SK-N-SH (cell line): ENCODE results near the gene TMEM87A. TPM values are rescaled to one million over a fixed set of nuclear protein-coding genes. Genes with fewer than 3 reads are reported as not detected.

Source experiments
- CTCF ChIA-PET: fragments of 300-600, 350-600 bp; formaldehyde crosslinking; extraction: SDS; loops from one replicate; lab custom pipeline; 2021; lab: Yijun Ruan, JAX
- POLR2A ChIA-PET: fragments of 350-600 bp; sonication (Branson Sonifier 250); formaldehyde crosslinking; extraction: SDS; loops from one replicate; lab custom pipeline; 2020; ENCODE audit warnings: antibody characterized with exemption, inconsistent platforms; lab: Yijun Ruan, JAX
- DNase-seq: peaks from one replicate; pipeline ENCODE4 v3.0.0; 2012
- H2AFZ ChIP-seq: fragments of 200-600 bp; sonication (generic); 2 replicates; pipeline ENCODE4 v1.8.1; 2016; ENCODE audit warnings: antibody characterized with exemption, mild to moderate bottlenecking, low read depth
- H3F3A ChIP-seq: fragments of 200-600 bp; sonication (generic); replicated peaks from 2 replicates; pipeline ENCODE3; 2016; ENCODE audit warnings: antibody characterized with exemption, mild to moderate bottlenecking; ENCODE audit not compliant: insufficient read depth
- H3K27ac ChIP-seq, 2 experiments: fragments of 200-500 bp in 1 of 2; fragments of 200-600 bp in 1 of 2; sonication (Bioruptor generic) in 1 of 2; sonication (generic), shearing (Covaris generic) in 1 of 2; 2 replicates each; pipeline versions ENCODE4 v1.5.1 to v1.6.1; 2014 to 2016; ENCODE audit warnings: low read depth in 2 of 2, inconsistent platforms in 1 of 2, low read length in 1 of 2, mild to moderate bottlenecking in 1 of 2, mixed read lengths in 1 of 2
- H3K27me3 ChIP-seq: fragments of 200-600 bp; sonication (generic), shearing (Covaris generic); 2 replicates; pipeline ENCODE4 v1.6.1; 2016; ENCODE audit warnings: mixed run types; ENCODE audit not compliant: insufficient read depth
- H3K36me3 ChIP-seq, 2 experiments: fragments of 200-500 bp in 1 of 2; fragments of 200-600 bp in 1 of 2; sonication (Bioruptor generic) in 1 of 2; sonication (generic) in 1 of 2; replicated peaks in 1 of 2; 2 replicates each; pipeline versions ENCODE3 to v1.5.1; 2014 to 2016; ENCODE audit warnings: low read length in 1 of 2, mild to moderate bottlenecking in 1 of 2; ENCODE audit not compliant: insufficient read depth in 2 of 2, control insufficient read depth in 1 of 2
- H3K4me1 ChIP-seq, 2 experiments: fragments of 200-500 bp in 1 of 2; fragments of 200-600 bp in 1 of 2; sonication (Bioruptor generic) in 1 of 2; sonication (generic), shearing (Covaris generic) in 1 of 2; 2 replicates each; pipeline versions ENCODE4 v1.5.1 to v1.6.1; 2014 to 2016; ENCODE audit warnings: low read depth in 1 of 2, low read length in 1 of 2, mixed run types in 1 of 2; ENCODE audit not compliant: insufficient read depth in 2 of 2, control insufficient read depth in 1 of 2
- H3K4me2 ChIP-seq: fragments of 200-600 bp; sonication (generic), shearing (Covaris generic); 2 replicates; pipeline ENCODE4 v1.6.1; 2017; ENCODE audit warnings: mixed run types
- H3K4me3 ChIP-seq, 2 experiments: fragments of 200-500 bp in 1 of 2; fragments of 200-600 bp in 1 of 2; sonication (Bioruptor generic) in 1 of 2; sonication (generic), shearing (Covaris generic) in 1 of 2; 2 replicates each; pipeline versions ENCODE4 v1.5.1 to v1.8.1; 2014 to 2016; ENCODE audit warnings: low read depth in 2 of 2, inconsistent platforms in 1 of 2, low read length in 1 of 2, mild to moderate bottlenecking in 1 of 2, mixed read lengths in 1 of 2, moderate library complexity in 1 of 2
- H3K79me2 ChIP-seq: fragments of 200-600 bp; sonication (generic); 2 replicates; pipeline ENCODE4 v1.8.1; 2017; ENCODE audit warnings: mild to moderate bottlenecking; ENCODE audit not compliant: insufficient read depth
- H3K9ac ChIP-seq: fragments of 200-600 bp; sonication (generic); 2 replicates; pipeline ENCODE4 v1.6.1; 2017; ENCODE audit warnings: mixed run types
- H3K9me2 ChIP-seq: fragments of 200-600 bp; sonication (generic); 2 replicates; pipeline ENCODE4 v1.6.1; 2017; ENCODE audit warnings: mixed run types
- H3K9me3 ChIP-seq: fragments of 200-600 bp; sonication (generic); 2 replicates; pipeline ENCODE4 v1.6.1; 2017; ENCODE audit warnings: mixed run types, mild to moderate bottlenecking, moderate library complexity
- H4K20me1 ChIP-seq: fragments of 200-600 bp; sonication (generic); 2 replicates; pipeline ENCODE4 v1.6.1; 2017; ENCODE audit warnings: mild to moderate bottlenecking, mixed run types; ENCODE audit not compliant: insufficient read depth
- CTCF ChIP-seq: fragments of 200-600 bp; sonication (generic); IDR thresholded peaks from 2 replicates; pipeline ENCODE4 v1.6.1; 2017; ENCODE audit warnings: antibody characterized with exemption, mild to moderate bottlenecking, moderate library complexity
- ELF1 ChIP-seq: IDR thresholded peaks from 2 replicates; pipeline ENCODE4 v1.4.0; 2012
- EZH2phosphoT487 ChIP-seq: fragments of 200-600 bp; sonication (generic); IDR thresholded peaks from 2 replicates; pipeline ENCODE4 v1.6.1; 2017; ENCODE audit warnings: low read depth, mixed run types, mild to moderate bottlenecking, antibody characterized with exemption, moderate library complexity, borderline replicate concordance
- FOSL2 ChIP-seq: IDR thresholded peaks from 2 replicates; pipeline ENCODE4 v1.4.0; 2012; ENCODE audit warnings: low read depth, mild to moderate bottlenecking, moderate library complexity, borderline replicate concordance
- FOXJ3 ChIP-seq: sonication (generic); formaldehyde crosslinking; IDR thresholded peaks from 2 replicates; pipeline ENCODE4 v1.5.1; 2020; ENCODE audit warnings: mild to moderate bottlenecking, missing genetic modification reagents
- GABPA ChIP-seq: IDR thresholded peaks from 2 replicates; pipeline ENCODE4 v1.4.0; 2012; ENCODE audit warnings: low read depth, mild to moderate bottlenecking
- GATA2 ChIP-seq: sonication (generic); formaldehyde crosslinking; IDR thresholded peaks from 2 replicates; pipeline ENCODE4 v1.5.0; 2020; ENCODE audit warnings: mild to moderate bottlenecking, missing genetic modification reagents
- MEF2A ChIP-seq: IDR thresholded peaks from 2 replicates; pipeline ENCODE4 v1.4.0; 2012; ENCODE audit warnings: low read depth, borderline replicate concordance
- PBX3 ChIP-seq: IDR thresholded peaks from 2 replicates; pipeline ENCODE4; 2012
- POLR2AphosphoS5 ChIP-seq: IDR thresholded peaks from 2 replicates; pipeline ENCODE4 v1.6.1; 2012; ENCODE audit warnings: low read depth, low read length
- RAD21 ChIP-seq: IDR thresholded peaks from 2 replicates; pipeline ENCODE4 v1.6.1; 2012; ENCODE audit warnings: mild to moderate bottlenecking, low read length
- WGBS: methylation state at CpG from one replicate; pipeline ENCODE4 v1.1.6; 2017; ENCODE audit warnings: low lambda C conversion rate; 5-methylcytosine and 5-hydroxymethylcytosine counted together
- polyA plus RNA-seq, 3 experiments: library from polyadenylated mRNA; depleted of rRNA; stranded (reverse); fragments of >200 nt; gene quantifications; 2 replicates each; pipeline ENCODE4 v1.2.3, GENCODE V29; 2012

The TMEM87A gene
- polyA plus RNA-seq, 1 of the 3 experiments (the other 2 are of a cell fraction) = 20.8 TPM

- Histone ChIP-seq H3K36me3 (peaks cover 26 to 45% of the 10 kb centered on the region in 2 experiments), H4K20me1 (peaks cover 14% of the 10 kb centered on the region; the same call in 1 of the 2 replicates), H3K4me2 (peak overlapping the region; percentile 97; the same call in 1 of the 2 replicates), H3K27ac (peak overlapping the region in 1 of 2 experiments; percentile 99; a peak in 2 of 4 replicates), H3K4me1 (peaks cover 7 to 13% of the 10 kb centered on the region in 2 experiments; a peak in 3 of 4 replicates), H3K27me3 (no peaks in the 10 kb centered on the region), H3K9me2 (no peaks in the 10 kb centered on the region), H3K4me3 (no peak overlapping the region), H3F3A (peaks cover 25% of the 10 kb centered on the region), H3K79me2 (peaks cover 78% of the 10 kb centered on the region), H2AFZ (no peak overlapping the region), H3K9me3 (no peaks in the 10 kb centered on the region), H3K9ac (no peak overlapping the region)
- ChIA-PET CTCF (no interaction called here), POLR2A (no interaction called here)
- 40% methylated on average over 2 of the region's 2 CpGs for WGBS
- DNase-seq = no peak
- TF ChIP-seq GATA2 (CRISPR knock-in tag) = no peak
- no peak for TF ChIP-seq CTCF
- no peak for TF ChIP-seq EZH2phosphoT487
- no peak for TF ChIP-seq GABPA
- TF ChIP-seq PBX3 = no peak
- no peak for TF ChIP-seq ELF1
These were observed 2.7 kb downstream of the TMEM87A start for GRCh38 chr15:42270551-42270950.

GRCh38 chr15:42267286-42267685 is 5.9 kb downstream of the TMEM87A start:
- no peaks in the 10 kb centered on the region for H3K9me3 ChIP-seq
- no peak for TF ChIP-seq POLR2AphosphoS5
- no peak for TF ChIP-seq RAD21
- TF ChIP-seq FOSL2 = no peak
- no peak for TF ChIP-seq FOXJ3 (CRISPR knock-in tag)
- TF ChIP-seq GABPA = no peak
- no peak for TF ChIP-seq MEF2A
- TF ChIP-seq ELF1 = no peak
- TF ChIP-seq, all 33 proteins: peak for 0
- peaks cover 7% of the 10 kb centered on the region for H3F3A ChIP-seq
- H4K20me1 ChIP-seq = peaks cover 14% of the 10 kb centered on the region; the same call in 1 of the 2 replicates
- H3K79me2 ChIP-seq = peaks cover 90% of the 10 kb centered on the region
- ChIA-PET POLR2A (interaction anchor here (0.6 kb wide), 1 partner anchor 29 kb away, joined by 3 read pairs; no protein-coding TSS in a partner anchor), CTCF (interaction anchor here (1.0 kb wide), 1 partner anchor 15 kb away, joined by 3 read pairs; no protein-coding TSS in a partner anchor)
- peaks cover 0 to 4% of the 10 kb centered on the region in 2 experiments; a peak in 2 of 4 replicates for H3K4me1 ChIP-seq
- H3K9me2 ChIP-seq = no peaks in the 10 kb centered on the region
- no peak overlapping the region for H2AFZ ChIP-seq
- H3K36me3 ChIP-seq = peaks cover 43 to 72% of the 10 kb centered on the region in 2 experiments
- no peak overlapping the region for H3K4me3 ChIP-seq
- no peak for DNase-seq
- no peaks in the 10 kb centered on the region for H3K27me3 ChIP-seq
- H3K4me2 ChIP-seq = no peak overlapping the region
- H3K27ac ChIP-seq = no peak overlapping the region
- no peak overlapping the region for H3K9ac ChIP-seq
